ENCODE results near the gene SMARCC1. TPM values are rescaled to one million over a fixed set of nuclear protein-coding genes. Genes with fewer than 3 reads are reported as not detected.

The SMARCC1 gene
- total and polyA plus RNA-seq, 2 donors from 2014 or later = 11.6 to 80.4 TPM

- TF ChIP-seq, protein P1, sequence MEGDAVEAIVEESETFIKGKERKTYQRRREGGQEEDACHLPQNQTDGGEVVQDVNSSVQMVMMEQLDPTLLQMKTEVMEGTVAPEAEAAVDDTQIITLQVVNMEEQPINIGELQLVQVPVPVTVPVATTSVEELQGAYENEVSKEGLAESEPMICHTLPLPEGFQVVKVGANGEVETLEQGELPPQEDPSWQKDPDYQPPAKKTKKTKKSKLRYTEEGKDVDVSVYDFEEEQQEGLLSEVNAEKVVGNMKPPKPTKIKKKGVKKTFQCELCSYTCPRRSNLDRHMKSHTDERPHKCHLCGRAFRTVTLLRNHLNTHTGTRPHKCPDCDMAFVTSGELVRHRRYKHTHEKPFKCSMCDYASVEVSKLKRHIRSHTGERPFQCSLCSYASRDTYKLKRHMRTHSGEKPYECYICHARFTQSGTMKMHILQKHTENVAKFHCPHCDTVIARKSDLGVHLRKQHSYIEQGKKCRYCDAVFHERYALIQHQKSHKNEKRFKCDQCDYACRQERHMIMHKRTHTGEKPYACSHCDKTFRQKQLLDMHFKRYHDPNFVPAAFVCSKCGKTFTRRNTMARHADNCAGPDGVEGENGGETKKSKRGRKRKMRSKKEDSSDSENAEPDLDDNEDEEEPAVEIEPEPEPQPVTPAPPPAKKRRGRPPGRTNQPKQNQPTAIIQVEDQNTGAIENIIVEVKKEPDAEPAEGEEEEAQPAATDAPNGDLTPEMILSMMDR (IDR thresholded peaks at IDR 0.05; ENCODE audit: borderline replicate concordance, extremely low read depth, insufficient read depth) = no peak
- intact Hi-C loops (cut with DNase I) = no loop called here
- FAIRE-seq = no peak
- Histone ChIP-seq H3K4me1 (ENCODE audit: control insufficient read depth in 2 of 3, insufficient read depth in 2 of 3, low read depth in 1 of 3, low read length in 3 of 3) (no peaks in the 10 kb centered on the region), H3K27ac (ENCODE audit: low read depth in 2 of 2, low read length in 2 of 2) (no peak overlapping the region), H3K4me3 (ENCODE audit: low read length in 3 of 3) (no peak overlapping the region), H3K9me3 (ENCODE audit: control insufficient read depth in 2 of 3, insufficient read depth in 1 of 3, low read length in 3 of 3) (no peaks in the 10 kb centered on the region), H3K27me3 (ENCODE audit: control insufficient read depth, insufficient read depth, low read length) (no peaks in the 10 kb centered on the region), H3K36me3 (ENCODE audit: control insufficient read depth in 2 of 3, insufficient read depth in 3 of 3, low read length in 3 of 3) (peaks cover 0 to 12% (median 2%) of the 10 kb centered on the region in 3 donors), H3K9ac (ENCODE audit: low read length in 3 of 3) (no peak overlapping the region)
- DNase-seq = no peak
These were observed 118.0 kb downstream of the SMARCC1 start for GRCh38 chr3:47663630-47664240.

DNA sequence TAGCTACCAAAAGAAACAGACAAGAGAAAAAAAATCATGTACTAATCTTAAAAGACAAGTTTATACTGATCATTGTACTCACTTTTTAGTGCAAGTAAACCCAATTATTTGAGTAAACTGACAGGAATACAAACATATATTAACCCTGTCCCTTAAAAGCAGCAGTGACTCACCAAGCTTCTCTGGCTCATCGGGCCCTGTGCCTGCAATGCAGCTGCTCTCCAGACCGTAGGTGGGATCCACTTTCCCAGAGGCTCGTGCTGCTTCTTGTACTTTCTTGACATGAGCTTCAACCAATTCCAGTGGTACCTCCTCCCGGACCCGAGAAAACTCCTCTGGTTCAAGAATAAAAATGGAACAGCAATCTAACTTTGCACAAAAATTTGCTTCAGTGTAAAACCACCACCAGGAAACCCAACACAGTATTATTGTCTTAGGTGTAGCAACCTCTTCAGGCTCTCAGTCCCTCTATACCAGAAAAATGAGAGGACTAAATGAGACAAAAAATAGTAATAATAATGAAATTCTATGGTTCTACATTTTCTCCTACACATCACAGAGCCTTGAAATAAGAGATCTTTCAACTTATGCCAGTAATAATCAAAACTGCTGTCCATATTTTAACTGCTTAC lies 120.5 kb downstream of the SMARCC1 start:
- intact Hi-C loops (cut with DNase I) = no loop called here
- DNase-seq (no peak), FAIRE-seq (no peak)
- Histone ChIP-seq H3K4me1 (ENCODE audit: control insufficient read depth in 2 of 3, insufficient read depth in 2 of 3, low read depth in 1 of 3, low read length in 3 of 3) (no peaks in the 10 kb centered on the region), H3K27me3 (ENCODE audit: control insufficient read depth, insufficient read depth, low read length) (no peaks in the 10 kb centered on the region), H3K4me3 (ENCODE audit: low read length in 3 of 3) (no peak overlapping the region), H3K9ac (ENCODE audit: low read length in 3 of 3) (no peak overlapping the region), H3K27ac (ENCODE audit: low read depth in 2 of 2, low read length in 2 of 2) (no peak overlapping the region), H3K9me3 (ENCODE audit: control insufficient read depth in 2 of 3, insufficient read depth in 1 of 3, low read length in 3 of 3) (peaks cover 0 to 3% (median 0%) of the 10 kb centered on the region in 3 donors), H3K36me3 (ENCODE audit: control insufficient read depth in 2 of 3, insufficient read depth in 3 of 3, low read length in 3 of 3) (peaks cover 0 to 15% (median 12%) of the 10 kb centered on the region in 3 donors)
- TF ChIP-seq, protein P1 (IDR thresholded peaks at IDR 0.05; ENCODE audit: borderline replicate concordance, extremely low read depth, insufficient read depth) = no peak

GRCh38 chr3:47658444-47658843 lies 123.2 kb downstream of the SMARCC1 start:
- H3K27ac ChIP-seq (ENCODE audit: low read depth in 2 of 2, low read length in 2 of 2) = no peak overlapping the region
- no peak overlapping the region for H3K4me3 ChIP-seq (ENCODE audit: low read length in 3 of 3)
- H3K4me1 ChIP-seq (ENCODE audit: control insufficient read depth in 2 of 3, insufficient read depth in 2 of 3, low read depth in 1 of 3, low read length in 3 of 3) = no peaks in the 10 kb centered on the region
- no peak overlapping the region for H3K9ac ChIP-seq (ENCODE audit: low read length in 3 of 3)
- DNase-seq = no peak
- TF ChIP-seq, protein P1 (IDR thresholded peaks at IDR 0.05; ENCODE audit: borderline replicate concordance, extremely low read depth, insufficient read depth) = no peak
- no peaks in the 10 kb centered on the region for H3K27me3 ChIP-seq (ENCODE audit: control insufficient read depth, insufficient read depth, low read length)
- peaks cover 0 to 3% (median 0%) of the 10 kb centered on the region in 3 donors for H3K9me3 ChIP-seq (ENCODE audit: control insufficient read depth in 2 of 3, insufficient read depth in 1 of 3, low read length in 3 of 3)
- H3K36me3 ChIP-seq (ENCODE audit: control insufficient read depth in 2 of 3, insufficient read depth in 3 of 3, low read length in 3 of 3) = peaks cover 2 to 17% (median 7%) of the 10 kb centered on the region in 3 donors
- no peak for FAIRE-seq
- intact Hi-C loops (cut with DNase I) = no loop called here

All from kidney (tissue), 14 donors.